Endothelial cell of umbilical vein (primary cell): ENCODE data around the gene MRPL58.

Experiments used
- EZH2 ChIP-seq: IDR thresholded peaks from 2 replicates; pipeline ENCODE4 v1.6.1; 2012; ENCODE audit warnings: borderline replicate concordance, low read depth, mild to moderate bottlenecking, moderate library complexity, low read length, inconsistent platforms; ENCODE audit not compliant: severe bottlenecking
- GATA2 ChIP-seq: IDR thresholded peaks from 2 replicates; pipeline ENCODE4 v1.7.0; 2011; ENCODE audit warnings: low read depth, mild to moderate bottlenecking, moderate library complexity, mixed read lengths, low read length; ENCODE audit not compliant: insufficient read length, insufficient read depth
- MYC ChIP-seq: IDR thresholded peaks from one replicate; pipeline ENCODE4 v1.6.1; 2011; ENCODE audit warnings: mild to moderate bottlenecking, low read depth, low read length
- POLR2A ChIP-seq: IDR thresholded peaks from 2 replicates; pipeline ENCODE4 v1.6.1; 2012; ENCODE audit warnings: low read depth, mild to moderate bottlenecking, control low read depth, low read length
- POLR2AphosphoS5 ChIP-seq: IDR thresholded peaks from 2 replicates; pipeline ENCODE4 v1.6.1; 2012; ENCODE audit warnings: low read depth, mild to moderate bottlenecking, control low read depth, low read length, moderate library complexity; ENCODE audit not compliant: insufficient read depth
- TF ChIP-seq, protein P1 (sequence below), 2 donors: IDR thresholded peaks; 1 replicate in 1 of 2; 2 replicates in 1 of 2; pipeline ENCODE4 v1.5.1; 2011; ENCODE audit warnings: low read length in 2 of 2, mild to moderate bottlenecking in 2 of 2, moderate library complexity in 2 of 2, control low read depth in 1 of 2, inconsistent platforms in 1 of 2, low read depth in 1 of 2; ENCODE audit not compliant: insufficient read depth in 1 of 2; ENCODE audit errors: extremely low read depth in 1 of 2
- TF ChIP-seq, protein P2 (sequence below): IDR thresholded peaks from 2 replicates; pipeline ENCODE4 v1.6.1; 2011; ENCODE audit not compliant: insufficient read depth, insufficient read length

DNA sequence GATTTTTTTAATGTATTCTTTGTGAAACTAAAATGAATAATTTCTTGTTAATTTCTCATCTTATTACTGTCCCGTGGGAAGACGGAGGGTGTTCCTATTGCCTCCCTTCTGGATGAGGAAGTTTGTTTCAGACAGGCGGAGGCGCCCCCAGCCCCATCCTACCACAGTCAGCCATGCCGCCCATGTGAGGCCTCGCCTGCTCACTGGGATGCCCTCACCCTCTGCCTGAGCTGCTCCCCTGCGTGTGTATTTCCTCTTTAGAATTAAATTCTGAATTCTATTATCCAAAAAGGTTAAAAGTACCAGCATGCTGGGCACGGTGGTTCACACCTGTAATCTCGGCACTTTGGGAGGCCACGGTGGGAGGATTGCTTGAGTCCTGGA, 48.6 kb downstream of the MRPL58 start:
- TF ChIP-seq, protein P1, sequence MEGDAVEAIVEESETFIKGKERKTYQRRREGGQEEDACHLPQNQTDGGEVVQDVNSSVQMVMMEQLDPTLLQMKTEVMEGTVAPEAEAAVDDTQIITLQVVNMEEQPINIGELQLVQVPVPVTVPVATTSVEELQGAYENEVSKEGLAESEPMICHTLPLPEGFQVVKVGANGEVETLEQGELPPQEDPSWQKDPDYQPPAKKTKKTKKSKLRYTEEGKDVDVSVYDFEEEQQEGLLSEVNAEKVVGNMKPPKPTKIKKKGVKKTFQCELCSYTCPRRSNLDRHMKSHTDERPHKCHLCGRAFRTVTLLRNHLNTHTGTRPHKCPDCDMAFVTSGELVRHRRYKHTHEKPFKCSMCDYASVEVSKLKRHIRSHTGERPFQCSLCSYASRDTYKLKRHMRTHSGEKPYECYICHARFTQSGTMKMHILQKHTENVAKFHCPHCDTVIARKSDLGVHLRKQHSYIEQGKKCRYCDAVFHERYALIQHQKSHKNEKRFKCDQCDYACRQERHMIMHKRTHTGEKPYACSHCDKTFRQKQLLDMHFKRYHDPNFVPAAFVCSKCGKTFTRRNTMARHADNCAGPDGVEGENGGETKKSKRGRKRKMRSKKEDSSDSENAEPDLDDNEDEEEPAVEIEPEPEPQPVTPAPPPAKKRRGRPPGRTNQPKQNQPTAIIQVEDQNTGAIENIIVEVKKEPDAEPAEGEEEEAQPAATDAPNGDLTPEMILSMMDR (IDR thresholded peaks at IDR 0.05; ENCODE audit: extremely low read depth in 1 of 2, insufficient read depth in 1 of 2, low read depth in 1 of 2, low read length in 2 of 2), result no peak
- TF ChIP-seq GATA2 (no peak), EZH2 (no peak), POLR2A (no peak), POLR2AphosphoS5 (no peak), MYC (no peak)
- TF ChIP-seq, protein P2, sequence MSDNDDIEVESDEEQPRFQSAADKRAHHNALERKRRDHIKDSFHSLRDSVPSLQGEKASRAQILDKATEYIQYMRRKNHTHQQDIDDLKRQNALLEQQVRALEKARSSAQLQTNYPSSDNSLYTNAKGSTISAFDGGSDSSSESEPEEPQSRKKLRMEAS, result no peak
